RWPE1 (cell line): Measurements from ENCODE around the gene CFL1.
A peak's percentile ranks its signal among the peaks of the same experiment; 100 is the strongest.

ENCODE experiments used
- CTCF ChIA-PET: fragments of 350-600 bp; sonication (Branson Sonifier 250); formaldehyde crosslinking; extraction: SDS; loops from one replicate; lab custom pipeline; 2021; lab: Yijun Ruan, JAX
- POLR2A ChIA-PET: fragments of 400-600 bp; formaldehyde crosslinking; extraction: SDS; loops from one replicate; lab custom pipeline; 2020; ENCODE audit warnings: antibody characterized with exemption; ENCODE audit not compliant: low non-redundant PET; lab: Yijun Ruan, JAX
- DNase-seq: peaks from one replicate; pipeline ENCODE4 v3.0.0; 2012; ENCODE audit warnings: low spot score
- H3K27ac ChIP-seq: fragments of 450-650 bp; 2 replicates; pipeline ENCODE4 v1.5.1; 2017
- CTCF ChIP-seq: fragments of 450-650 bp; conservative IDR thresholded peaks from 2 replicates; pipeline ENCODE4 v1.5.1; 2017; ENCODE audit warnings: low read depth, mild to moderate bottlenecking

The CFL1 gene

GRCh38 chr11:65884716-65885092 lies 26.7 kb upstream of the CFL1 start:
- DNase-seq = peak; percentile 79

GRCh38 chr11:65883786-65884715 lies 26.1 kb upstream of the CFL1 start:
- ChIA-PET CTCF (interaction anchor here (0.5 to 1.9 kb wide), 23 partner anchors 8 to 722 kb away, joined by 3 to 15 read pairs (median 4); partner anchors contain the start of genes CCDC87, KAT5 and MUS81), POLR2A (interaction anchor here (0.6 to 1.0 kb wide), 3 partner anchors 7 to 197 kb away, joined by 3 to 8 read pairs (median 3); no protein-coding TSS in a partner anchor)
- no peak for DNase-seq
- H3K27ac ChIP-seq = peak overlapping the region; percentile 30; the same call in 1 of the 2 replicates
- TF ChIP-seq CTCF = no peak

More at GRCh38 chr11:65884716-65885092, 26.7 kb upstream of the CFL1 start:
- ChIA-PET CTCF (interaction anchor here (0.5 to 1.9 kb wide), 28 partner anchors 9 to 723 kb away, joined by 3 to 15 read pairs (median 4); partner anchors contain the start of genes CCDC87, KAT5 and MUS81), POLR2A (interaction anchor here (0.6 to 1.0 kb wide), 3 partner anchors 8 to 198 kb away, joined by 3 to 8 read pairs (median 3); no protein-coding TSS in a partner anchor)
- H3K27ac ChIP-seq = peak overlapping the region; percentile 30; the same call in 1 of the 2 replicates
- peak; percentile 96 for TF ChIP-seq CTCF

- TF ChIP-seq CTCF = no peak
- no peak for DNase-seq
- ChIA-PET POLR2A (interaction anchor here (0.6 kb wide), 1 partner anchor 922 kb away, joined by 11 read pairs; no protein-coding TSS in a partner anchor), CTCF (interaction anchor here (0.6 to 1.9 kb wide), 3 partner anchors 26 to 105 kb away, joined by 4 to 11 read pairs (median 7); no protein-coding TSS in a partner anchor)
- no peak overlapping the region for H3K27ac ChIP-seq
These were observed 25.2 kb upstream of the CFL1 start for GRCh38 chr11:65883058-65883761.

- ChIA-PET POLR2A (no interaction called here), CTCF (interaction anchor here (0.8 to 1.4 kb wide), 2 partner anchors 13 to 22 kb away, joined by 3 read pairs; partner anchors contain the start of gene MUS81)
- no peak overlapping the region; the same call in 1 of the 2 replicates for H3K27ac ChIP-seq
These were observed 24.4 kb upstream of the CFL1 start for GRCh38 chr11:65882120-65883057.

More at GRCh38 chr11:65882120-65883057, 24.4 kb upstream of the CFL1 start:
- no peak for DNase-seq
- no peak for TF ChIP-seq CTCF
